GM19043 (cell line): ENCODE data around the gene GAR1.
A peak's percentile ranks its signal among the peaks of the same experiment; 100 is the strongest.
"Not testable (repeated sequence)": the region's sequence is repeated elsewhere in the genome, so short reads cannot be mapped to it uniquely, and the experiment has no call there.

Experiments used
- ATAC-seq: cut with Tn5 transposase; IDR thresholded peaks from one replicate; pipeline ENCODE4 v1.9.1; 2021; ENCODE audit warnings: low read depth; ENCODE audit not compliant: unreplicated experiment

The GAR1 gene

DNA sequence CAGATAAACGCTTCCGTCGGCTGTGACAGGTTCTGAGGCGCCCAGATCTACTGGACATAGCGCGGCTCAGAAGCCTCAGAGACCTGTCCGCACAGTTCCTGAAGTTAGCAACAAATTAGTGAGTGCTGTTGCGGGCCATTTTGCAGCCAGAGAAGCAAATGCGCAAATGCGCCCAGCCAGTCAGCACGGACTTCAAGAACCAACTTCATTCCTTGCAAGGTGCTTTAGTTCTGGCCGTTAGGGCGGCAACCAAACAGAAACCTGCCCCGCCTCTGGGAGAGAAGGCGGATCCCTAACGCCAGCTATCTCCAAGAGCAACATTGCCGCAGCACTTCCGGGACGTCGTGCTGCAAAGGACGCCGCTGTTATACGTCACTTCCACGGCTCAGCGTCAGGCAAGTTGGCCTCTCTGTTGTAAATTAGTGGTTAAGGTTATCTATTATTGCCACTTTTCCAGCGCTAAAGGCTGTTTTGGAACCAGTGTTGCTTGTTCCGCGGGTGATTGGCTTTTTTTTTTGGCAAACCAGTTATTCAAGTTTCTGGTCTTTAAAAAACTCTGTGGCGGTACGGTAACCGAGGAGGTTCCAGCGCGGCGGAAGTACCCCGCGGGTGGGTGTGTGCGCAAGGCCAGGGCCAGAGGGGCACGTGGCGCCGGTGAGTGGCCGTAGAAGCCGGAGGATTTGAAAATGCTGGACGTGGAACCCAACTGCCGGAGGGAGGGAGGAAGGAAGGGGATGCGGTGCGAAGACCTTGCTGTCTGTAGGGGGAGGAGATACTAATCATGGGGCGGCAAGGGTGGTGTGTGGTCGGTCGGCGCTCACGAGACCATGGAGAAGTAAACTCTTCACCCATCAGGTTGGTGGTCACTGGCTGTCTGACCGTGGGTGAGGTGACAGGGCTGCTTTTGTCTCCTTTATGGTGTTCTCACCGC lies at the start of gene GAR1:
Gene GAR1 (plus strand): TSS at position 612 of the 931 bp plus-strand sequence. CDS start 403 bp downstream, outside the sequence.
- peak; percentile 99 for ATAC-seq

DNA sequence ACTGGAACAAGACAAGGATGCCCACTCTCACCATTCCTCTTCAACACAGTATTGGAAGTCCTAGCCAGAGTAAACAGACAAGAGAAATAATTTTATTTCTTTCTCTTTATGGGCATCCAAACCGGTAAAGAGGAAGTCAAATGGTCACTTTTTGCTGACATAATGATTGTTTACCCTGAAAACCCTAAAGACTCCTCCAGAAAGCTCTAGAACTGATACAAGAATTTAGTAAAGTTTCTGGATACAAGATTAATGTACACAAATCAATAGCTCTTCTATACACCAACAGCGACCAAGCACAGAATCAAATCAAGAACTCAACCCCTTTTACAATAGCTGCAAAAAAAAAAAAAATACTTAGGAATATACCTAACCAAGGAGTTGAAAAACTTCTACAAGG lies 33.5 kb upstream of the GAR1 start:
- ATAC-seq = not testable (repeated sequence)

DNA sequence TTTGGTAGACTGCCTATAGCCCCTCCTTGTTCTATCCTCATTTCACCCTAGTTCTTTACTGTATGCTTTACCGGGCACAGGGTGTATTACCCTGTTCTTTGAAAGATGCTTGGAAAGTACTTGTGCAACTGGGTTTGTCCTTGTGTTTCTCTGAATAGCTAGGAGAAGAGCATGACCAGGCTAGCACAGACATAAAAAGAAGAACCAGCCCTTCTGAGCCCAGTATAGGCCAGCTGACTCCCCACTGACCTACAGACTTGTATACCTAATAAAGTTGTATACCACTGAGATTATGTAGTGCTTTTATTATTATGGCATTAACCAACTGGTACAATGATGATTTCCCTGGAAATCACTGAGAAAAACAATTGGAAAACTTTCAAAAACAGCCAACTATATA lies 28.7 kb upstream of the GAR1 start:
- ATAC-seq = no peak

DNA sequence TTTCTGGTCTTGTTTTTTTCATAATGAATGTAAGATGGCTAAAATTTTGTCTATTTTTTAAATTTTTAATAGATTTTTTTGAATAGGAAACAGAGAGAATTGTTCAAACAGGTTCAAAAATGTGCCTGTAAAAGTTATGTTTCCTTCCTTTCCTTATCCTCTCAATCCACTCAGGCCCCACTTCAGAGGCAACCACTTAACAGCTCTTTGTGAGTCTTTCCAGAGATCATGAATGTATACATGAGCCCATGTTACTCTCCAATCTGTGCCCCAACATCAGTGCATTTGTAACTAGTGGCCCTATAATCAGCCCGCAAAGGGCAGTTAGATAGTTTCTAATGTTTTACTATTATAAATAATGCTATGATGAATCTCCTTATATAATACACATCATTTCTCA lies 27.8 kb upstream of the GAR1 start:
- no peak for ATAC-seq

DNA sequence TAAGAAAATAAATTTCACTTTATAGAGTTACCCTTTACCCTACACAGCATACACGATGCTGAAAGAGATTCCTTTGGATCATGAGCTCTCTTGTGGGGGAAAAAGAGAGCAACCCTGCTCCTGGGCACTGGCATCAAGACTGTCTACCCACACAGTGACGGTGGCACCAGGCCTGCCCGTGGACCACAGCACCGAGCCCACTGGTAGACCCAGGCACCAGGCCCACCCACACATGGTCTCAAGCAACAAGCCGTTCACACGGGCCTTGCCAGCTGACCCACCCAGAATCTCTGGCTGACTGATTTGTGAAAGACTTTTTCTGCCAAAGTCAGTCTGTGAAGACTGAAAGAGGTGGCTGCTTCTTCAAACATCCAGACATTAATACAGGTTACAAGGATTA lies 20.5 kb upstream of the GAR1 start:
- no peak for ATAC-seq

DNA sequence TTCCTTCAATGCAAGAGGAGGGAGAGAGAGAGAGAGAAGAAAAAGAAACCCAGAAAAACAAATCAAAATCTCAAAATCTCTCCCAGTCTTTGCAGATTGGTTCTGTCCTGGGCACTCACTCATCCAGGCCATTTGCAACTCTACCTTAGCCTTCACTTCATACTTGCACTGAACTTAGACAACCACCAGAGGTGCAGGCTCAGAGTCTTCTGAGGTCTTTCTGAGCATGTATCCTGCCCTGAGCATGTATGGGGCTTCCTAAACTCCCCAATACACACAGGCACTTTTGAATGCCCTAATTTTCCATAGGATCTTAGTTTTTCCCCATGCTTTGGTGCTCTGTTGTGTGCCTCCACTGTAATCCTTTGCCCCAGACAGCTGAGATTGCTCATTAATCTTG lies 16.7 kb upstream of the GAR1 start:
- no peak for ATAC-seq

DNA sequence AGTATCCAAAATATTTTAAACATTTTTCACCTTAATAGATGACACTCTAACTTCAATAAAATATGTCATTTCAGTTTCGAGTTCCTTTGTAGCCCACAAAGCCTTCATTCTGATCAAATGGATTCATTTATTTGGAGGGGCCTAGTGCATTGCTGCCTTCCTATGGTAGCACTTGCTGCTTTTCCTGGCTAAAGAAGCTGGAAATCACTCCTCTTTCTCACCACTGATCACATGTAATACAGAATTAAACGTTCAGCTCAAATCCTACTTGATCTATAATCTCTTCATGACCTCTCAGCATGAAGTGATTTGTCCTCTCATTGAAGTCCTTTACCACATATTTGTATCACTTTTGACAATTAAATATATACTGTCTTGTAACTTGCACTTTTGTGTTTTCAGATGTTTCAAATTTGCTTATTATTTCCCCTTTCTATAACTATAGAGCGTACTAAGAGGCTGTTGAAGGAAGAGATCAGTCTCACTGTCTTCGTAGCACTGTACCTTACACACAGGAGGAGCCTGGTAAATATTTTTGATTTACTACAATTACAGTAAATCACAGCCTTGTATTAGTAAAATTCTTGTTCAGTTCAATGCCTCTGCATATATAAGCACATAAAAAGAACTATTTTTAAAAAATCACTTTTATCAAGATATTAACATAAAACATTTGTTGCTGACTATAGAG lies 14.3 kb upstream of the GAR1 start:
- ATAC-seq = no peak

DNA sequence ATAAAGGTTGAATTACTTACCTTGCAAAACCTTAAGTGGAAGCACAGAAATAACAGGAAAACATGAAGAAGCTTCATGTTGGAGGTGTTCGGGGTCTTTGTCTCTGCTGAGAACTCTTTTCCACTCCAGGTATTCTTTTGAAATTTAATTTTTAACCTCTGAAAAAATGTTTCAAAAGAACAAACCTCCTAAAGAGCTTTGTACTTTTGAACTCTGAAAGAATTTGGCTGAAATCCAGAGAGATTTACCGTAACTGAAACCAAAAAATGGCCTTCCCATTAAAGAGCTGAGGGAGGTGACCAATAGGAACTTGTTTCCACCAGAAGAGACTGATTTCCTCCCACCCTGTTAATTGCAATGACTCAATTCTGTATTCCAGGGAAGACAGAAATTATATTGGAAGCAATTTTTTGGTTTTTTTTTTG lies 13.7 kb upstream of the GAR1 start, which contains the start of gene CFI:
Gene CFI (minus strand): TSS at position 105 of the 425 bp plus-strand sequence. CDS start 28 bp downstream, at position 77.
- no peak for ATAC-seq

DNA sequence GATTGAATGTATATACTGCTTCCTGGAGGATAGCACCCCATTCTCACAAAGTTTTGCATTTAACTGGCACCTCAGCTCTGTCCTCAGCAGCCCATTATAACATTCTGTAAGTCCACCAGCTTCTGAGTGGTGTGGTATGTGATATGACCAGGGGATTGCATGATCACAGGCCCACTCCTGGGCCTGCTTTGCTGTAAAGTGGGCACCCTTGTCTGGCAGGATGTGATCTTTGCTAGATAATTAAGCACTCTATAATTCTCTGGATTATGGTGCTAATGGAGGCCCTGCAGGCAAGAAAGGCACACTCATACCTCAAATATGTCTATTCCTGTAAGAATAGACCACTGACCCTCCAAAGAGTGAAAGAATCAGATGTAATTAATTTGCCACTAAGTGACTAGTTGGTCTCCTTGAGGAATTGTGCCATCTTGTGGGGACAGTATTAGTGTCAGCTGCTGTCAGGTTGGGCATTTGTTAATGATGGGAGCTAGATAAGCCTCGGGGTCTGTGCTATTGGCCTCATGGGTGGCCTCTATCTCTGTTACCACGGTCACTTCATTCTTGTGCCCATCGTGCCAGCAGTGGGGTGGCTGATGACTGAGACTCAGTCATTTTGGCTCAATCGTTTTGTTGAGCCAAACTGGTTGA lies 11.5 kb upstream of the GAR1 start:
- ATAC-seq = peak; percentile 57

DNA sequence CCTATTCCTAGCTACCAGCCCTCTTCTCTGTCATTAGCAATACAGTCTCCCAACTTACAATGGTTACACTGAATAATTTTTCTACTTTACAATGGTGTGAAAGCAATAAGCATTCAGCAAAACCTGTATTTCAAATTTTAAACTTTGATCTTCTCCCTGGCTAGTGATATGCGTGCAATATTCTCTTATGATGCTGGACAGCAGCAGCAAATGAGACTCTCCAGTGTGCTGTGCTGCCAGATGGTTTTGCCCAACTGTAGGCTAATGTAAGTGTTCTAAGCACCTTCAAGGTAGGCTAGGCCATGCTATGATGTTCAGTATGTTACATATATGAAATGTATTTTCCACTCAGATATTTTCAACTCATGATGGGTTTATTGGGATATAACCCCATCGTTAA lies 5.9 kb upstream of the GAR1 start:
- ATAC-seq = no peak

DNA sequence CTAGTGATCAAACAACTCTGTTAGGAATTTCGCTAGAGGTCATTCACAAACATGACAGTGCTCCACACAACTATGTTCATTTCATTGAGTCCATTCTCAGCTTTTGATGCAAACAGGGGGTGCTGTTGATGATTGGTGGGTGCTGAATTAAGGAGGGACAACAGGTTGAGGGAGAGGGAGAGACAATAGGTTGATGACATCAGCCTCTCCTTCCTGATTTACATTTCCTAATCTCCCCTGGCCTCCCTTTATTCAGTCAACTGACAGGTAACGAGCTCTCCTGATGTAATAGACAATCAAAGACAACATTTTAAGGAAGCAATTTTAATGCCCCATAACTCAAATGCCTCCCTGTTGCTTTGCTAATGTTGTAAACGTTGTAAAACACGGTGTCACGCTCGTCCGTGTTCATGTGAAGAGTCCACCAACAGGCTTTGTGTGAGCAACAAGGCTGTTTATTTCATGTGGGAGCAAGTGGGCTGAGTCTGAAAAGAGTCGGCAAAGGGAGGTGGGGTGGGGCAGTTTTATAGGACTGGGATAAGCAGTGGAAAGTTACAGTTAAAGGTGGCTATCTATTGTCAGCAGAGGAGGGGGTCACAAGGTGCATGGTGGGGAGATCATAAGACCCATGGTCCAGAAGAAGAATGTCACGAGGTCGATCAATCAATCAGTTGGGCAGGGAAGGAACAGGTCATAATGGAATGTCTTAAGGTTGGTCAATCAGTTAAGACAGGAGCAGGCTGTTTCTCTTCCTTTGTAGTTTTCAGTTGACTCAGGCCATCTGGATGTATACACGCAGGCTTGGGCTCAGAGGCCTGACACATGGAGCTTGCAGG lies 4.8 kb upstream of the GAR1 start:
- no peak for ATAC-seq

DNA sequence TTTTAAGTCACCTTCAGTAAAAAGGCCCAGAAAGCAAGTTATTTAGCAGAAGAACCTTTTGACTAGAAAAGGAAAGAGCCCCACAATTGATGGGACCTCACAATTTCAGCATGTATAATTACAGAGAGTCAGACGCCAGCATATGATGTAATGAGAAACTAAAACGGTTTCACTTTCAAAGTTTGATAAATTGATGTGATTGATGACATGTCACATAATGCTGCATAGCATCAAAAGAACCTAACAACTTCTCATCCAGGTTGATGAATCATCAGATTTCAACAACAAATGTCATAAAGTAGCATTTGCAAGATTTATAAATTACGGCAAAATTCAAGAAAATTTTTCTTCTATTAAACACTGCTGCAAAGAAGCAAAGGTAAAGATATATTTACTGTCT lies 3.9 kb upstream of the GAR1 start:
- no peak for ATAC-seq

DNA sequence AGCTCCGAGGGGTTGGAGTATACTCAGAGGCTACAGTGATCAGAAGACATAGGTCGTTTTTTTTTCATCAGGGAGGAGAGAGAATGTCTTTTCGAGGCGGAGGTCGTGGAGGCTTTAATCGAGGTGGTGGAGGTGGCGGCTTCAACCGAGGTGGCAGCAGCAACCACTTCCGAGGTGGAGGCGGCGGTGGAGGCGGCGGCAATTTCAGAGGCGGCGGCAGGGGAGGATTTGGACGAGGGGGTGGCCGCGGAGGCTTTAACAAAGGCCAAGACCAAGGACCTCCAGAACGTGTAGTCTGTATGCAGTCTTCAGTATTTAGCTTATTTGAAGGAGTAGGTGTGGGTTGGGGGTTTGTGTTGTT lies 500 bp downstream of the GAR1 start:
- ATAC-seq = no peak

DNA sequence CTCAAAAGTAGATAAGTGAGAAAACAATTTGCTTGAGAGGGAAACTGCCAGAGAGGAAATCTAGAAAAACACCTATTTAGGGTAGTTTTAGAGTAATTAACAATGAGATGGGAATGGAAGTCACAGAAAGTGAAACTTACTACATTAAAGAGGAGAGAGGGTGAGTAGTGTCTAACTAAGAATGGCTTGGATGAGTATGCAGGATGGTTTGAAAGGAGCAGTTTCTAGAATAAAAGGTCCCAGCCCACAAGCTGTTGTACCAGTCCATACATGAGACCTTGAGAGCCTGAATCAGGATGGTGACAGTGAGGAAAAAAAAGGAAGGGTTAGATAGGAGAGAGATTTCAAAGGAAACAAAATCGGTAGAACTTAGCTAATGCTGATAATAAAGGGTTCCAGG lies 1.3 kb downstream of the GAR1 start:
- ATAC-seq = no peak

DNA sequence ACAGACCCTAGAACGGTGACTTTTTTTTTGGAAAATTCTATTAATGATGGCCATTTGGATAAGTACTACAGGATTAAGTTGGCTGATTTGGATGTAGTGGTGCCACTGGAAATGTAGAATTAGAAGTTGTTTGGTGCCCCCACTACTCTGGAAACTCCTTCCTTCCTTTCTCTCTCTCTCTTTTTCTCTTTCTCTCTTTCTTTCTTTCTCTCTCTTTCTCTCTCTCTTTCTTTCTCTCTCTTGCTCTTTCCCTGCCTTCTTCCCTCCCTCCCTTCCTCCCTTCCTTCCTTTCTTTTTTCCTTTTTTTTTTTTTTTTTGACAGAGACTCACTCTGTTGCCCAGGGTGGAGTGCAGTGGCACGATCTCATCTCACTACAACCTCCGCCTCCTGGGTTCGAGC lies 2.7 kb downstream of the GAR1 start:
- no peak for ATAC-seq

DNA sequence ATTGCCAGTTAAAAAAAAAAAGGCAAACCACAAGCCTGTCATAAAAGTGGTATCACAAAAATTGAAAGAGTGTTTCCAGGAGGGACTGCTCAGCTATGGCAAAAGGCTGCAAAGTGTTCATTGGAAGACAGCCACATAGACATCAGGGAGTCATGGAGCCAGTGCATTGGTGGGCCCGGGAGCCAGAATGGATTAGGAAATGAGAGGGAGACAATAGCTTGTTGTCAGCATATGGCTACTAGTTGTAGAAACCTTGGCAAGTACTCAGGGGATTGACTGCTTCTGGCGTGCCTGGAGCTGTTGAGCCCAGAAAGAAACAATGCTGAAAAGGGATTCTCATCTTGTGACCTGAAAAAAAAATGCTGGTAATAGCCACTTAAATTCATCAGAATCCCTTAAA lies 5.0 kb downstream of the GAR1 start:
- ATAC-seq = no peak

DNA sequence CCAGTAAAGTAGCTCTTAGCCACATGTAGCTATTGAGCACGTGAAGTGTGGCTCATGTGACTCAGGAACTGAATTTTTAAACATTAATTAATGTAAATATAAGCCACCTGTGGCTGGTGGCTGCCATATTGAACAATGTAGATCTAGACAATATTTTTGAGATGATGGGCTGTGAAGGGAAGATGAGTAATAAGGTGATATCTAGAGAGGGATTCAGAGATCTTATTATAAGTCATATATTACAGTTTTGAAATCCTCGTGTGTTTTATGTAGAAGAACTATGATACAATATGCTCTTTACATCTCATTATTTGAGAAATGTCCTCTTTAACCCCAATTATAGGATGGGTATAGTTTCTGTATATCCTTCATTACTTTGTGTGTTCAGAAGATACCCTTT lies 5.6 kb downstream of the GAR1 start:
- ATAC-seq = no peak

DNA sequence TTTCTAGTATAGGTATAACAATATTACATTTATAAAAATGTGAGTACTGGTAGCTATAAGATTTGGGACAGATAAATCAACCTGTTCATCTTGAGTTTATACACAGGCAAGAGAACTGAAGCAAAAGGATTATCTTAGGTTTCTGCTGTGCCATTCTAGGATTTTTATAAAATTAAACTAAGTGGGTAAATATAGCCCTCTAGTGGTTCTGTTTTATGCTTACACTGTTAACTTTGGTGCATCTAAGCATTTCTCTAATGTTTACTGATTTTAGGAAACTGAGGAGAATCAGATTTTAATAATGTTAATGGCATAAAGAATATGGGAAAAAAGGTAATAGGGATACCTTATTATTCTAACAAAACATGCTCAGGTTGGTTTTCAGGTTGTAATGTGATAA lies 11.2 kb downstream of the GAR1 start:
- ATAC-seq = no peak

DNA sequence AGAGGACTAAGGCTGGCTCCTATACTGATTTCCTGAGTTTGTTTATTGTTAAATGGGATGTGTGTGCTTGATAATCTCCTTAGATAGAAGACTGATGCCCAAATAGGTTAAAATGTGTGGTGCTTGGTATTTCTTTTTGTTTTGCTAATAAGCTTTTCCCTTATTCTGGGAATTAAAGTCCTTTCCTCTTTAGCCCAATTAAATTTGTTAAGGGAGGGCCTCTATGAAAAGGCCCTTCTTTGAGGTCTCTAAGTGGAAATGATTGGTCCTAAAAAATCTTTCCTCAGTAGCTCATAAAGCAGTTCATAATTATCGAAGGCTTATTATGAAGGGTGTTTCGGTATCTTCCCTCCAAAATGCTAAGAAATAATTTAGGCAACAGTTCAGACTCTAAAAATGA lies 12.1 kb downstream of the GAR1 start, which contains the start of gene RRH:
Gene RRH (plus strand): TSS at position 301 of the 400 bp plus-strand sequence. CDS start 56 bp downstream, at position 357.
- ATAC-seq = no peak

DNA sequence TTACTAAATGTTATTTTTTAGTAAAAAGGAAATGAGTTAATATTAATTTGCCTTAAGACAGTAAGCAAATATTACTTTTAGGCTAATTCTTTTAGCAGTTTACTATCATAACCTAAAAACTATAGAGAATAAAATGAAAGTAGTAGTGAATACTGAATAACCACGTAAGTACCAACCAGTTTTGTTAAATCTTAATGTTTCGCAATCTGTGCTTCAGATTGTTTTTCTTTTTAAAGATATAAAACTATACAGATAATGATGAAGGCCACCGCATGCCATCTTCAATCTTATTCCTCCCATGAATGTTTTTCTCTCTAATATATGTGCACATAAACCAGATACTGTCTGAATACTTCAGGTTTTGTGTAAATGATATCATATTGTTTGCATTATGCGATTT lies 18.2 kb downstream of the GAR1 start:
- no peak for ATAC-seq
